IPS-NIHi7 (cell line): ENCODE results near the gene EEFSEC.

ENCODE experiments used
- DNase-seq: peaks from one replicate; pipeline ENCODE4 v3.0.0; 2012; ENCODE audit warnings: mixed read lengths; ENCODE audit errors: extremely low spot score

Gene EEFSEC

DNA sequence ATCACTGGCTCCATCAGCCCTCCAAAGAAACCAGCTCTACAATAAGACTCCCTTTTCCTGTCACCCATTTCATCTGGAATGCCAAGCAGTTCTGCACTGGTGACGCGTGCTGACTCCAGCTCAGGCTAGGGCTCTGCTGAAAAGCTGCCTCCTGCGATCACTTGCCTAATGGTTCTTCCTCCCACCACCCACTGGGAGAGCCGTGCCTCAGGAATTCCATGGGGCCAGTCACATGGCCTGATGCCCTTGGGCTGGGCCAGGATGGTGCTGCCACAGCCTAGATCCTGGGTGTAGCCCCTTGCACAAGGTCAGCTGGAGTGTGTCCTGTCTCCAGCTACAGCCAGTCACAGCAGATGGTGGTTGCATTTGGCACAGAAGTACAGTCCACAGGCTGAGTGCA lies 214.5 kb downstream of the EEFSEC start:
- peak; percentile 49 for DNase-seq

DNA sequence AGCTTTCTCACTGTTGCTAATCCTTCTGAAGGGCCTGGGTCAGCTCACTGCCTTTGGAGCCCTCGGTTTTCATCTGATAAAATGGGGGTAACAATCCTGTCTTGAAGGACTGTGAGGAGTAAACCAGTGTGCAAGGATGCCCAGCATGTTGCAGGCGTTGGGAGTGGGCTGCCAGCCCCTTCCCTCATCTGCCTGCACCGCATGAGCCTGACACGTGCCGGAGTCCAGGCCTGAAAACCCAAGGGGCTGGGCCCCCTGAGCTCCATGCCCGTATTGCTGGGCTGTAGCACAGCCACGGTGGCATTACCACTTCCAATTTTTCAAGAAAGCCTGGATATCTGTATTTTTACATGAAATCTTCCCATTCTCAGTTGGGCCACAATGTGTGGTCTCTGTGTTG lies 215.3 kb downstream of the EEFSEC start:
- no peak for DNase-seq

DNA sequence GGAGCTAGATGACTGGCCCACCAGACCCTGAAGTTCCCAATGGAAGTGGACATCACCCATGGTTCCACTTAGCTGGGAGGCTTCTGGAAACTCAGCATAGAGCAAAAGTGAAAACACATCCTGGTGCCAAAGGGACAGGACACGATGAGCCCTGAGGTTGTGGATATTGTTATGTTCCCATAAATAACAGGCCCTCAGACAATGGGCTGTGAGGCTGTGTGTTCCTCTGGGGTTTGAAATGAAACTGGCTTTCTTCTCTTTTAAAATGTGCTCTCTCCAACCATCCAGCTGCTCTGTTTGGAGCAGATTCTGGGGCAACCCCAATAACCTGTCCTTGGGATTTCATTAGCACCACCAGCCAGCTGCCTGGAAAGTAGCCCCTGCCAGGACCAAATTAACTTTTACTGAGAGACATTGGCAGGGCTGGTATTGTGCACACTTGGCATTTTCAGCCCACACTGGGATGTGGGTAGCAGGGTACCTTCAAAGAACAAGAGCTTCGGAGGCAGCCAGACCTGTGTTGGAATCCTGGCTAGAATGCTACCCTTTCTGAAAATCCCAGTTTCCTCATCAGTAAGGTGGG lies 215.9 kb downstream of the EEFSEC start:
- no peak for DNase-seq

DNA sequence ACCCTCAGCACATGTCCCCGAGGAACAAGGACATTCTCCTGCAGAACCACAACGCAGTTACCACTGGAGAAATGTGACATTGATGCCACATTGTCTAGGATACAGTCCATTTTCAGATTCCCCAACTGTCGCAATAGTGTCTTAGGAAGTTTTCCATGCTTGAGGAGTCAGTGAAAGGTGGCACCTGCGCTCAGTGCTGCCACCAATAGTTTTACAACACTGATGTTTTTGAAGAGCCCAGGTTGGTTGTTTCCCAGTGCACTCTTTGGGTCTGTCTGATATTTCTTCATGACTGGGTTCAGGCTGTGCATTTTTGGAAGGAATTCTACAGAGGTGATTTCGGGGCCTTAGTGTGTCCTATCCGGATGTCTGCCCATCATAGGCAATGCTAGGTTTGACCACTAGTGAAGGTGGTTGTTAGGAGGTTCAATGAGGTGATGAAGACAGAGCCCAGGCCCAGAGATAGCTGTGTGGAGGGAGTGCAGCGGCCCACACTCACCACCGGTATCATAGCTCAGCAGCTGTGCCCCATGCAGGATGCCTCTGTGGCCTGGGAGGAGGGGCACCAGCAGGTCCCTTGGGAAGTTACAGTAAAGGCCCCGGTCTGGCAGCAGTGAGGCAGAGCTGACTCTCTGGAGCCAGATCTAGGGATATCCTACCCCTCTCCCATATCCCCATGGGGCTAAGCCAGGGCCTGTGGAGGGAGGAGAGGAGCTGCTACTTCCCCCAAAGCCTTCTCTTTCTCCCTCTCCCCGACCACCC lies 216.8 kb downstream of the EEFSEC start:
- no peak for DNase-seq

DNA sequence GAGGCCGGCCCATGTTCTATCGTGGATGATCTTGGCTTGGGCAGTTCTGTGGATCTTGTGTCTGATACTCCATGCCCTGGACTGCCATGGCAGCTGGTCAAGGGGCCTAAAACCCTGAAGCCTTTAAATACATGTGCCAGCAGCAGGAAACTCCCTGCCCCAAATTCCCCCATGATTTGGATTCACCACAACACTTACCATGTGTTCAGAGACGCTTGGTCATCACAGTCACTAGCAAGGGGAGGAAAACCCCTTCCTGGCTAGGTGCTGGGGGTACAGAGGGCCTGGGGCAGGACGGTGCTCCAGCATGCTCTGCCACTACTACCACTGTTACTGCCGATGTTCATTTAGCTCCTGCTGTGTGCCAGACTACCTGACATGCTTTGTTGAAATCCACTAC lies 219.0 kb downstream of the EEFSEC start:
- no peak for DNase-seq

GRCh38 chr3:128372707-128373533 lies 219.6 kb downstream of the EEFSEC start:
- no peak for DNase-seq

DNA sequence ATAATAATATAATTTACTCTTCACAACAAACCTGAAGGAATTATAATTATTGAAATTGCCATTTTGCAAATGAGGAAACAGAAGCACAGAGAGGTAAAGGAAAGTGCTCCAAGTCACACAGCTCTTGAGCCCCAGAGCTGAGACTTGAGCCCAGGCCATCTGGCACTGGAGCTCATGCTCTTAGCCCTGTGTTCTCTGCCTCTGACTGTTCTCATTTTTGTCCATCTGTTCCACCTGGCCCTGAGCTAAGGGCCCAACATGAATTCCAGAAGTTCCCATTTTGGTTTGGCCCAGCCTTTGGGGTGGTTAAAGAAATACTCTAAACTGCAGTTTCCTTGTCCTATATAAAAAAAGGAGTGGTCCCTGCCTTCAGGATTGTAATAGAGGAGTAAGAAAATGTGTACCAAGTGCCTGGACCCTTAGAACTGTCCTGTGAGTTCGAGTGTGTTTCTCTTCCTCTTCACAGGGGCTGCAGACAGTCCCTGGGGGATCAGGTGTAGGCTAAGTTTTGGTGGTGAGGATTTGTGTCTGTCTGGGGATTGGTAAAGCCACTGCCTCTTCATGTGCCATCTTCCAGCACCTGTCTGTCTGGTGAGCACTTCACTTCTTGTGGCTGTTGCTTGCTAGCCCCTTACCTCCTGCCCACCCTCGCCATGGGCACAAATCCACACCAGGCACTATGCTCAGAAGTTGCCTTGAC lies 221.6 kb downstream of the EEFSEC start:
- no peak for DNase-seq

DNA sequence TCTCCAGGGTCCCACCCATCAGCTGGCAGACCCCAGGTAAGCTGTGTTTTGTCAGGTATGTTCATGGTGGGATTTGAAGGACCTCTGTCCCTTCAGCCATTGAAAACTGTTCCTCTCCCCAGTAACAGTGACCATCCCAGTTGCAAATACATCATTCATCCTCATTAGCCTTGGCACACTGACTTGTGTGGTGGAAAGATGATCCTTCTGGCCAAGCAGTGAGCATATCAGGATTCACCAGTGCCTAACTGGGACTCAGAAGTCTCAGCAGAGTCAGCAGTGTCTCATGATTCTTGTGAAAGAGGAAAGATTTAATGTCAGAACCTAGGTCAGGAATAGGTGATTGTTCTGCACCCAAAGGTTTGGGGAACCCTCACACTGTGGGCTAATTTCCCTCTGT lies 223.2 kb downstream of the EEFSEC start:
- DNase-seq, result no peak

GRCh38 chr3:128378631-128379347 lies 225.5 kb downstream of the EEFSEC start:
- no peak for DNase-seq

GRCh38 chr3:128379367-128380160 lies 226.3 kb downstream of the EEFSEC start:
- no peak for DNase-seq

GRCh38 chr3:128380295-128380694 lies 227.0 kb downstream of the EEFSEC start:
- DNase-seq, result no peak

GRCh38 chr3:128380719-128381118 lies 227.4 kb downstream of the EEFSEC start:
- no peak for DNase-seq

DNA sequence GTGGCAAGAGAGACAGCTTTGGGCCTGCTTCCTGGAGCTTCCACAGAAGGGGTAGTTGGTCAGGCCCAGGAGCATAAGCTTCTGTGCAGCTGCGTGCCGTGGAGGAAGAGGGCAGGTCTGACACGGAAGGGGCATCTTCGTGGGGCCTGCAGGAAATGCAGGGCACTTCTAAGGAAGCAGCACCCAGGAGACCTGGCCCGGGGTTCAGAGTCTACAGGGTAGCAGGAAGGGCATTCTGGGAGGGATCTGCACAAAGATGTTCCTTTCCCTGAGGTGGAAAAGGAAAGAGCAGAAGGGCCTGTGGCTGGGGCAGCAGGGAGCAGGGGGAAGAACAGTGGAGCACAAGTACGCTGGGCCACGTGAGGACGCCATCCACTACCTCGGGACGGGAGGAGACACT lies 228.3 kb downstream of the EEFSEC start:
- no peak for DNase-seq

- DNase-seq, result no peak
Observed at GRCh38 chr3:128382221-128382807, 229.0 kb downstream of the EEFSEC start.

- DNase-seq, result no peak
Observed at GRCh38 chr3:128383316-128384235, 230.3 kb downstream of the EEFSEC start.

DNA sequence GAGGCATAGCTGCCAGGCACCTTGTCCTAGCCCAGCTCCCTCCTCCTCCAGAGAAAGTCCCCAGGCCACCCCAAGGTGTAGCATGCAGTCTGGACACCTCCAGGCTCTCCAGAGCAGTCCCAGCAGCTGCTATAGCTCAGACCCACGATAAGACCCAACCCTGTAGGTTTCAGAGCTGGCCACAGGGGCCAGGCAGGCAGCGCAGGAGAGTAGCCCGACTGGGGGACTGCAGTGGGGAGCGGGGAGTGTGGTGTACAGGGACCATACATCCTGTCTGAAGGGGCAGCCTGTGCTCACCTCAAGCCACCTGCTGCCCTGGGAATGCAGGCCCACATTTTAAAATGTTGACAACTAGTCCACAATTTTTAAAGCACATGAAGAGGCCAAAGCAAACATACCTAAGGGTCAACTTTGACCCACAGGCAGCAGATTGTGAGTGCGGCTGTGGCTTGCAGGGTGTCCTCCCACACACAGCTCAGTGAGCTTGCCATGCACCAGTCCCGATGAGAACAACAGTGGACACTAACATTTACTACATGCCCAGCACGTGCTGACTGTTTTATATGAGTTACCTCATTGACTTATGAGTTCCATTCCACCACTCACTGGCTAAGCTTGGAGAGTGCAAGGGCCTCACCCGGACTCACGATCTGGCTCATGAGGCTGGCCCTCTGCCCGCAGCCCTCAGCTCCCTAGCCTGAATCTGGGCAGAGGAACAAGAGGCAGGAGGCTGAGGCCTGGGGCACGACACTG lies 232.0 kb downstream of the EEFSEC start:
- DNase-seq, result no peak

DNA sequence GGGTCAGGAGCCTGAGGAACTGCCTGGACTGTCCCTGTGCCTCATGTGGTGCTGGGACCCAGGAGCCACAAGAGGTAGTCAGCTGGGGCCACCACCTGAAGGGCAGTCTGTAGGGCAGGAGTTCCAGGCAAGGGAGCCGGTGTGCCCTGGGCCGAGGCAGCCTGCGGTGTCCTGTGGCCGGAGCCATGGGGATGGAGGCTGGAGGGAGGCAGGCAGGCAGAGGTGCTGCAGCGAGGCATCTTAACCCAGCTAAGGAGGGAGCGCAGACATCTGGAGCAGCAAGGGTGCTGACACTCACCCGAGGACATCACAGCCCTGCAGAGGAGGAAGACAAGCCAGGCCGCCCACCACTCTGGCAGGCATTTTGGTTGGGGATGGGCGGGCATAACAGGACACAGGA lies 235.7 kb downstream of the EEFSEC start:
- DNase-seq, result no peak

GRCh38 chr3:128390867-128391266 lies 237.6 kb downstream of the EEFSEC start:
- DNase-seq, result no peak
